VCaP (cell line): ENCODE measurements around the gene GFOD1.

Source experiments
- H3K27ac ChIP-seq: fragments of 450-650 bp; 2 replicates; pipeline ENCODE4 v1.5.1; 2017
- TF ChIP-seq, protein P1 (sequence below): fragments of 450-650 bp; conservative IDR thresholded peaks from 2 replicates; pipeline ENCODE4 v1.5.1; 2017; ENCODE audit warnings: mild to moderate bottlenecking, moderate library complexity

Gene GFOD1

DNA sequence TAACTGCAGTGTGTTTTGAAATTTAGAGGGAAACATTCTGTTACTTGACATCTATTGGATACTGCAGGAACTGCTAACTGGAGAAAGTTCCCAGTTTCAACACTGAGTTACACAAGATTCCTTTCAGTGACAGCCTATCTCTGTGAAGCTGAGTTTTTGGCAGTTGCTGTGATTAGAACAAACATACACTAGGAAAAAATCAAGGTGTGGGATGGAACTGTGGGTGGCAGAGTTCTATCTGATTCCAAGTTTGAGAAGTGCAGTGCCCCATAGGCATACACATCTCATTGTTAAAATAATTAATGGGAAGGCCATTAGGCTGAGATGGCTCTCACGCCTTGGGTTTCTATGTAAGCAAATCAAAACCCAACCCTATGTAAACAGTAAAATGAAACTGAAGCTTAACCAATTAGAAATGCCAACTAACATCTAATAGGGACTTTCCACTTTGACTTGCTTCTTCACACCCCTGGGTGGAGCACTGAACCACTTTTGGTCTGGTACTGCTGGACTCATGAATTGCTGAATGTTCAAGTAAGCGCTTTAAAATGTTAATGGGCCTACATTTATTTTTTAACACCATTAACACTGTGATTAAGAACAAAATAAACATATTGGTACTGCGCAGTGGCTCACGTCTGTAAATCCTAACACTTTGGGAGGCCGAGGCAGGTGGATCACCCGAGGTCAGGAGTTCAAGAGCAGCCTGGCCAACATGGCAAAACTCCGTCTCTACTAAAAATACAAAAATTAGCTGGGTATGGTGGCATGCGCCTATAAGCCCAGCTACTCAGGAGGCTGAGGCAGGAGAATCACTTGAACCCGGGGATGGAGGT is 103.9 kb downstream of the GFOD1 start:
- no peak overlapping the region for H3K27ac ChIP-seq
- TF ChIP-seq, protein P1, sequence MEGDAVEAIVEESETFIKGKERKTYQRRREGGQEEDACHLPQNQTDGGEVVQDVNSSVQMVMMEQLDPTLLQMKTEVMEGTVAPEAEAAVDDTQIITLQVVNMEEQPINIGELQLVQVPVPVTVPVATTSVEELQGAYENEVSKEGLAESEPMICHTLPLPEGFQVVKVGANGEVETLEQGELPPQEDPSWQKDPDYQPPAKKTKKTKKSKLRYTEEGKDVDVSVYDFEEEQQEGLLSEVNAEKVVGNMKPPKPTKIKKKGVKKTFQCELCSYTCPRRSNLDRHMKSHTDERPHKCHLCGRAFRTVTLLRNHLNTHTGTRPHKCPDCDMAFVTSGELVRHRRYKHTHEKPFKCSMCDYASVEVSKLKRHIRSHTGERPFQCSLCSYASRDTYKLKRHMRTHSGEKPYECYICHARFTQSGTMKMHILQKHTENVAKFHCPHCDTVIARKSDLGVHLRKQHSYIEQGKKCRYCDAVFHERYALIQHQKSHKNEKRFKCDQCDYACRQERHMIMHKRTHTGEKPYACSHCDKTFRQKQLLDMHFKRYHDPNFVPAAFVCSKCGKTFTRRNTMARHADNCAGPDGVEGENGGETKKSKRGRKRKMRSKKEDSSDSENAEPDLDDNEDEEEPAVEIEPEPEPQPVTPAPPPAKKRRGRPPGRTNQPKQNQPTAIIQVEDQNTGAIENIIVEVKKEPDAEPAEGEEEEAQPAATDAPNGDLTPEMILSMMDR, result peak; percentile 9; the same call in 1 of the 2 replicates

DNA sequence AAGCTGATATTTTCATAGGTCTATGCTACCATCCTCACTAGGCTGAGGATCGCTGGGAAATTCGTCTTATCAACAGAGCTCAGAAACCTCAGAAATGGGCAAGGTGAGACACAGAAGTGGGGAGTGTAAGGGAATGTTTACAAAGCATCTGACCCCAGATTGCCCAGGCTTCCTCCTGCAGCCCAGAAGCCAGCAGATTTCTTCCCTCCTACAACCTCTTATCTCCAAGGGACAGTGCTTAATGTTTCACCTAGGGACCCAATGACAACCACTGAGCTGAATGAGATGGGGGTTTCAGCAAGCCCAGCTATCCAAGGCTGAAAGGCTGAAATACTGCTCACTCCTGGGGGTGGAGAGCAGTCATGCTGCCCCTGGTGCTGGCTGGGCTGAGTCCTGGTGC is 106.6 kb downstream of the GFOD1 start:
- TF ChIP-seq, protein P1, result no peak
- H3K27ac ChIP-seq, result no peak overlapping the region

DNA sequence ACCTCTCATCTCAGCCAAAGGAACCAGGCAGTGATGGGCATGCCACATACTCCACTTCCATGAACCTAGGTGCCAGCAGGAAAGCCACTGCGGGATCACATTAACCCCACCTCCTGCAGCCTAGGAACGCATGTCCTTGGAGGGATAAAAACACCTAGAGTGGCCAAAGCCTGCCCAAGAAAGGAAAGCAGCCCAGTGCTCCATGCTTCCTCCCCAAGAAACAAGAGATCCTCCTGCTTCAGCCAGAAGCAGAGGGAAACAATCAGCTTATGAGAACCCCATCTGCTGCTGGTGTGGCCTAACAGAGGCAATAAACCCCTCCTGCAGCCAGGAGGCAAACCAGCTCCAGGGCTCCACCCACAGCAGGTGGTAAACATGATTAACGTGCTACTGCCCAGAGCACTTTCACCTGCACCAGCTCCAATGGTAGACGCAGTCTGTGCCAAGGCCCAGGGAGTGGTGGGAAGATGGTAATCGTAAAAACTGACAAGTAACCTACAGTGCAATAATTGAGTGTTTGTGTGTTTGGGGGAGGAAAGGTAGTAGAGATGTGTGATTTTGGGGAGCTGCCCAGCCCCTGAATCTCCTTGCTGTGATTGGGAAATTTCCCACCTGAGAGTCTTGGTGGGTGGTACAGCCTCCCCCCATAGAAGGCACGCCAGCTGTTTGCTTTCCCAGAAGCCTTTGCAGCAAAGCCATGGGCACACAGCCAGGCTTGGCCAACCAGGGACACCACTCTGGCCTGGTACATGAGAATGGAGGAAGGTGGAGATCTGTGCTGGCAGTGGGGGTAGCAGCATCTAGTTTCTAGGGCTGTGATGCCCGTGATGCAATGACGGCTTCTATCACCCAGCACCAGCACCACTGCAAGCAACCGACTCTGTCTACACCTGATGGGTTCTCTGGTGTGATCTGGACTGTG is 108.5 kb downstream of the GFOD1 start:
- TF ChIP-seq, protein P1, result no peak
- no peak overlapping the region; the same call in 1 of the 2 replicates for H3K27ac ChIP-seq

DNA sequence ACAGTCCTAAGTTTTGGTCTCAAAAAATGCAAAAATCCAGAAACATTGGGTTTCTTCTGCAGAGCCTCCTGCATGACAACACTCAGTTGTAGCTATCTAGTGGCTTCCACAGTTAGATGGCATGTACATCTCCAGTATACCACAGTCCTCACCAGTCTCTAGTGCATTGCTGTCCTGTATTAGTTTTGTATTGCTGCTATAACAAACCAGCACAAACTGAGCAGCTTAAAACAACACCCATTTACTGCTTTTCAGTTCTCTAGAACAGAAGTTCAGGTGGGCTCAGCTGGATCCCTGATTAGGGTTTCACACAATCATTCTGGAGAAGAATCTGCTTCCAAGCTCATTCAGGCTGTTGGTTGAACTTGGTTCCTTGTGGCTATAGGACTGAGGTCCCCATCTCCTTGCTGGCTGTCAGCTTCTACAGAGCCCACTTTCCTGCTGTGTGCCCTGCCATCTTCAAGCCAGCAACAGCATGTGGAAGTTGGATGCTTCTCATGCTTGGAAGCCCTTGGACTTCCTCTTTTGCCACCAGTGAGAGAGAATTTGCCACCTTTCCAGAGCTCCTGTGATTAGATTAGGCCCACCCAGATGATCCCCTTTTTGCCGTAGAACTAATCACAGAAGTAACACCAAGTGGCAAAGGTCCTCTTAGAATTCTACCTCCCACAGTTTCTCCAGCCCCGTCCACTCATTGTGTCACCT is 110.2 kb downstream of the GFOD1 start:
- H3K27ac ChIP-seq, result no peak overlapping the region
- TF ChIP-seq, protein P1, result no peak

DNA sequence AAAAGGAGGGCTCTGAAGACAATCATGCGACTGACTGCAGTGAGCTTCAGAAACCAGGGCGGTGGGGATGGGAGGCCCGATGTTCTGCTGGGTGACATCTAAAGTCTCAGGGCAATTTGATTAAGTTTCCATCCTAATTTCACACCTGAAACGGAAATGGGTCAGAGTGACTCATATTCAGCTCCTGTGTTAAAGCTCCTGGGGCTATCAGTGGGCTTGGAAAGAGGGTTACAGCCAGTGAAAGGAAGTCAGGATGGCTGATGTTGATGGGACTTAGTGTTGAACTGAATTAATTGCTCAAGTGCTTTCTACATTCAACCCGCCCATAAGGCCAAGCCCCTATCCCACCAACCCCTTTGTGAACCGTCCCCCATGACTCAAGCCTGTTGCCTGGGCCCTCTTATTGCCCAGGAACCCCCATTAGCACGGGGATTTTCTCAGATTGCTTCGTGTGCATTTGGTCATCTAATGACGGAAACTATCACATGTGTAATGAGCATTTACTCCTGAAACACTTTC is 112.0 kb downstream of the GFOD1 start:
- TF ChIP-seq, protein P1, result no peak
- H3K27ac ChIP-seq, result no peak overlapping the region

DNA sequence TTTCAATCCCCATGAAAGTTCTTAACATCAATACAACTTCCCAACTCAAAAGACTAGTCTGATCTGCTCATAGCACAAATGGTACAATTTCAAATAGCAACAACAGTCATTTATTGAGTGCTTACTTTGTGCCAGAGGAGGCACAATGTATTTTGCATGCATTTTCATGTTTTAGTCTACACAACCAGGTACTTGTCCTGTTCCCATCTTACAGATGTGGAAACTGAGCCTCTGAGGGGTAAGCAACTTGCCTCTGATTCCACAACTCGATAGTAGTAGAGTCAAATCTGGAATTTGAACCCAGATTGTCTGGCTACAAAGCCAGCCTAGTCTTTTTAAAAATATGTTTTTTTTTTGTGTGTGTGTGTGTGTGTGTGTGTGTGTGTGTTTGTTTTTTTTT is 113.5 kb downstream of the GFOD1 start:
- H3K27ac ChIP-seq, result no peak overlapping the region
- TF ChIP-seq, protein P1, result no peak
